GM12878 (cell line): ENCODE data around the gene SORBS1. TPM values are rescaled to one million over a fixed set of nuclear protein-coding genes. Genes with fewer than 3 reads are reported as not detected.

ENCODE experiments used
- ATAC-seq: fragments of 200-7000 bp; cut with Tn5 transposase; 3 replicates; pipeline ENCODE4 v1.9.1; 2020; ENCODE audit warnings: mild to moderate bottlenecking, moderate library complexity
- BruUV-seq: library from RNA; stranded (reverse); fragments of 400-500 nt; replicated peaks from 2 replicates; lab custom pipeline; 2021; lab: Mats Ljungman, UMichigan
- CTCF ChIA-PET: fragments of 300-600 bp; sonication (Branson Sonifier 250); formaldehyde crosslinking; extraction: SDS; loops from one replicate; lab custom pipeline; 2021; ENCODE audit warnings: inconsistent platforms; lab: Yijun Ruan, JAX
- POLR2A ChIA-PET: fragments of 350-600 bp; formaldehyde crosslinking; extraction: SDS; loops from one replicate; lab custom pipeline; 2021; ENCODE audit warnings: inconsistent platforms; lab: Charles Lee
- RAD21 ChIA-PET: fragments of 300-600 bp; sonication (Branson Sonifier 250); formaldehyde crosslinking; loops from one replicate; lab custom pipeline; 2023; ENCODE audit warnings: antibody characterized with exemption; ENCODE audit not compliant: unreplicated experiment; lab: Charles Lee
- SMC1A ChIA-PET: fragments of 300-600 bp; sonication (Branson Sonifier 250); formaldehyde crosslinking; loops from one replicate; lab custom pipeline; 2023; ENCODE audit not compliant: unreplicated experiment, uncharacterized antibody; lab: Charles Lee
- DNase-seq: peaks from one replicate; pipeline ENCODE4 v3.0.0-alpha.2; 2011; ENCODE audit warnings: low read depth, low spot score
- FAIRE-seq: peaks from 3 replicates; lab custom pipeline; 2011; peaks lifted over from hg19 to GRCh38; lab: Jason Lieb, UNC
- H2AFZ ChIP-seq: 2 replicates; pipeline ENCODE4 v1.6.0; 2011; ENCODE audit warnings: low read depth, low read length, control low read depth; ENCODE audit not compliant: control insufficient read depth
- H3K27ac ChIP-seq: 2 replicates; pipeline ENCODE4 v1.5.1; 2011; ENCODE audit warnings: control low read depth; ENCODE audit not compliant: control insufficient read depth, insufficient read depth
- H3K27me3 ChIP-seq, 2 experiments: replicated peaks in 1 of 2; 2 replicates each; pipeline versions ENCODE4 v1.6.0 to v1.6.1; 2011; ENCODE audit warnings: low read length in 1 of 2; ENCODE audit not compliant: control insufficient read depth in 2 of 2, insufficient read depth in 2 of 2
- H3K36me3 ChIP-seq, 2 experiments: 2 replicates each; pipeline ENCODE4 v1.5.1; 2011; ENCODE audit warnings: low read length in 1 of 2; ENCODE audit not compliant: control insufficient read depth in 2 of 2, insufficient read depth in 2 of 2
- H3K4me1 ChIP-seq: 2 replicates; pipeline ENCODE4 v1.6.1; 2011; ENCODE audit warnings: mild to moderate bottlenecking, low read length, moderate library complexity, mixed read lengths; ENCODE audit not compliant: control insufficient read depth, insufficient read depth
- H3K4me2 ChIP-seq: 2 replicates; pipeline ENCODE4 v1.6.0; 2011; ENCODE audit warnings: control low read depth; ENCODE audit not compliant: control insufficient read depth, insufficient read depth
- H3K4me3 ChIP-seq: fragments of 200-600 bp; sonication (generic); 2 replicates; pipeline ENCODE4 v1.5.1; 2016
- H3K79me2 ChIP-seq: 2 replicates; pipeline ENCODE4 v1.6.0; 2011; ENCODE audit warnings: low read length; ENCODE audit not compliant: control insufficient read depth, insufficient read depth
- H3K9ac ChIP-seq: 2 replicates; pipeline ENCODE4 v1.8.0; 2011; ENCODE audit warnings: low read length, control low read depth, mixed read lengths; ENCODE audit not compliant: control insufficient read depth, insufficient read depth
- H3K9me3 ChIP-seq: replicated peaks from 3 replicates; pipeline ENCODE4 v1.5.1; 2011; ENCODE audit warnings: mild to moderate bottlenecking, low read length; ENCODE audit not compliant: control insufficient read depth, insufficient read depth
- H4K20me1 ChIP-seq: 2 replicates; pipeline ENCODE4 v1.6.0; 2011; ENCODE audit not compliant: control insufficient read depth, insufficient read depth
- BCL3 ChIP-seq: IDR thresholded peaks from 2 replicates; pipeline ENCODE4 v1.6.1; 2011; ENCODE audit warnings: borderline replicate concordance, low read depth, mild to moderate bottlenecking, moderate library complexity, low read length; ENCODE audit not compliant: insufficient read depth, poor library complexity, severe bottlenecking
- BMI1 ChIP-seq: fragments of 450-650 bp; IDR thresholded peaks from 2 replicates; pipeline ENCODE4 v1.6.1; 2016; ENCODE audit warnings: mild to moderate bottlenecking, moderate library complexity, borderline replicate concordance
- CBX5 ChIP-seq: sonication (generic); IDR thresholded peaks from 2 replicates; pipeline ENCODE4 v1.6.1; 2016; ENCODE audit warnings: low read depth, moderate library complexity, mild to moderate bottlenecking, inconsistent platforms
- GABPA ChIP-seq: IDR thresholded peaks from 2 replicates; pipeline ENCODE4 v1.6.1; 2014; ENCODE audit warnings: antibody characterized with exemption, low read depth, mild to moderate bottlenecking, inconsistent platforms
- IKZF1 ChIP-seq: fragments of 450-650 bp; conservative IDR thresholded peaks from 2 replicates; pipeline ENCODE4 v1.6.1; 2017; ENCODE audit warnings: antibody characterized with exemption, mild to moderate bottlenecking
- IKZF2 ChIP-seq, 2 experiments: fragments of 450-650 bp; IDR thresholded peaks; 2 replicates each; pipeline ENCODE4 v1.6.1; 2017; ENCODE audit warnings: mild to moderate bottlenecking in 2 of 2, moderate library complexity in 2 of 2
- MEF2B ChIP-seq: fragments of 450-650 bp; IDR thresholded peaks from 2 replicates; pipeline ENCODE4 v1.6.1; 2018; ENCODE audit warnings: mild to moderate bottlenecking, moderate library complexity; ENCODE audit not compliant: partially characterized antibody, poor library complexity, severe bottlenecking
- POLR2AphosphoS5 ChIP-seq: IDR thresholded peaks from 2 replicates; pipeline ENCODE4 v1.6.1; 2011; ENCODE audit warnings: mild to moderate bottlenecking, low read length, inconsistent platforms
- PRDM15 ChIP-seq: fragments of 450-650 bp; formaldehyde crosslinking; IDR thresholded peaks from 2 replicates; pipeline ENCODE4 v1.4.0; 2020; ENCODE audit warnings: mild to moderate bottlenecking, moderate library complexity
- WRNIP1 ChIP-seq: IDR thresholded peaks from 2 replicates; pipeline ENCODE4 v1.6.1; 2011; ENCODE audit warnings: low read depth, low read length, improper control_type of control experiment, borderline replicate concordance
- ZNF207 ChIP-seq: fragments of 450-650 bp; IDR thresholded peaks from 2 replicates; pipeline ENCODE4 v1.6.1; 2014; ENCODE audit warnings: antibody characterized with exemption, mild to moderate bottlenecking, borderline replicate concordance
- ZNF592 ChIP-seq: fragments of 450-650 bp; IDR thresholded peaks from 2 replicates; pipeline ENCODE4 v1.6.1; 2017; ENCODE audit warnings: mild to moderate bottlenecking, moderate library complexity
- WGBS: methylation state at CpG from one replicate; pipeline ENCODE4 v1.1.6; 2016; ENCODE audit warnings: low lambda C conversion rate; ENCODE audit not compliant: insufficient replicate concordance, insufficient coverage; ENCODE audit errors: missing lambda C conversion rate; 5-methylcytosine and 5-hydroxymethylcytosine counted together
- in situ Hi-C: fragments of 300-500 bp; cut with MboI; formaldehyde crosslinking; loops from 9 replicates; pipeline ENCODE4 v1.14.3; 2018; ENCODE audit warnings: mixed read lengths
- intact Hi-C: fragments of 100-400 bp; cut with micrococcal nuclease; formaldehyde crosslinking; loops from one replicate; pipeline ENCODE4 v1.14.2; 2022; ENCODE audit not compliant: unreplicated experiment
- polyA plus RNA-seq, 11 experiments: library from polyadenylated mRNA; depleted of rRNA in 4 of 11; unstranded in 6 of 11; stranded (reverse) in 5 of 11; fragments of >200 nt; fragmentation: Nextera tagmentation in 4 of 11; fragmentation: Illumina TruSeq in 1 of 11; extraction: Ambion mirVana in 4 of 11; extraction: Trizol in 1 of 11; gene quantifications; 1 replicate in 1 of 11; 2 replicates in 10 of 11; pipeline versions ENCODE4 v1.2.1 to v1.2.3, GENCODE V29; 2011 to 2016; ENCODE audit warnings: inconsistent platforms in 2 of 11, missing spikeins in 2 of 11, low read depth in 1 of 11
- total RNA-seq, 4 experiments: library from RNA; depleted of rRNA in 3 of 4; stranded (reverse); fragments of >200 nt in 3 of 4; fragmentation: Illumina TruSeq in 1 of 4; extraction: Trizol in 1 of 4; gene quantifications; 2 replicates each; pipeline versions ENCODE4 v1.2.1 to v1.2.3, GENCODE V29; 2013 to 2021

The SORBS1 gene
- total and polyA plus RNA-seq, 10 of the 15 experiments (the other 5 are each of a cell fraction or from before 2014, with no cell fraction given) = 0.13 to 0.75 (median 0.39) TPM

- TF ChIP-seq ZNF592 (no peak), WRNIP1 (no peak), MEF2B (no peak), CBX5 (no peak), IKZF1 (no peak), ZNF207 (no peak)
Measured at GRCh38 chr10:95509251-95509650, 51.9 kb downstream of the SORBS1 start (continued).

GRCh38 chr10:95508730-95509129, 52.4 kb downstream of the SORBS1 start:
- H3K36me3 ChIP-seq = no peaks in the 10 kb centered on the region
- no peak overlapping the region for H3K9ac ChIP-seq
- no peaks in the 10 kb centered on the region for H3K79me2 ChIP-seq
- peaks cover 0 to 3% of the 10 kb centered on the region in 2 experiments; a peak in 2 of 4 replicates for H3K27me3 ChIP-seq
- 29% methylated on average over 3 of the region's 3 CpGs for WGBS
- BruUV-seq = no TSS peak
- FAIRE-seq (no peak), DNase-seq (no peak), ATAC-seq (no peak)
- ChIA-PET RAD21 (no interaction called here), POLR2A (no interaction called here), SMC1A (interaction anchor here (0.7 kb wide), 1 partner anchor 133 kb away, joined by 3 read pairs; no protein-coding TSS in a partner anchor), CTCF (no interaction called here)
- H3K4me3 ChIP-seq = no peak overlapping the region
- H3K4me2 ChIP-seq = no peak overlapping the region
- H3K4me1 ChIP-seq = no peaks in the 10 kb centered on the region
- H4K20me1 ChIP-seq = no peaks in the 10 kb centered on the region
- in situ Hi-C loops (no loop called here), intact Hi-C loops (no loop called here)
- H2AFZ ChIP-seq = no peak overlapping the region
- H3K9me3 ChIP-seq = no peaks in the 10 kb centered on the region
- no peak overlapping the region for H3K27ac ChIP-seq
- TF ChIP-seq POLR2AphosphoS5 (no peak), PRDM15 (no peak), ZNF207 (no peak), BCL3 (no peak), BMI1 (no peak), GABPA (no peak), IKZF1 (no peak), IKZF2 (IDR thresholded peaks at IDR 0.05) (no peak)
